SU-DHL-6 (cell line): ENCODE results near the gene ESRP2.

Source experiments
- H2AFZ ChIP-seq: fragments of 200-600 bp; sonication (generic); 2 replicates; pipeline ENCODE4 v1.6.1; 2014; ENCODE audit warnings: low read depth, mild to moderate bottlenecking, moderate library complexity, mixed read lengths, antibody characterized with exemption, low read length; ENCODE audit not compliant: severe bottlenecking
- H3F3A ChIP-seq: fragments of 200-600 bp; shearing (Covaris generic); 2 replicates; pipeline ENCODE4 v1.6.0; 2016; ENCODE audit warnings: antibody characterized with exemption, mild to moderate bottlenecking; ENCODE audit not compliant: insufficient read depth
- H3K27ac ChIP-seq: fragments of 200-600 bp; sonication (generic); 2 replicates; pipeline ENCODE4 v1.5.1; 2016; ENCODE audit warnings: low read depth, mild to moderate bottlenecking, low read length, moderate library complexity, mixed read lengths
- H3K27me3 ChIP-seq: fragments of 200-600 bp; sonication (generic), shearing (Covaris generic); 2 replicates; pipeline ENCODE4 v1.6.0; 2014; ENCODE audit warnings: mild to moderate bottlenecking, low read length
- H3K36me3 ChIP-seq: fragments of 200-600 bp; sonication (generic); 2 replicates; pipeline ENCODE4 v1.6.1; 2014; ENCODE audit warnings: mild to moderate bottlenecking, low read length, mixed read lengths
- H3K4me2 ChIP-seq: fragments of 300-600, 200-600 bp; shearing (Covaris generic), sonication (generic); 2 replicates; pipeline ENCODE4 v1.6.0; 2014; ENCODE audit warnings: low read length, low read depth, mild to moderate bottlenecking; ENCODE audit not compliant: poor library complexity, severe bottlenecking
- H3K4me3 ChIP-seq: fragments of 200-600 bp; sonication (generic); 2 replicates; pipeline ENCODE4 v1.5.1; 2014; ENCODE audit warnings: antibody characterized with exemption, low read length, mild to moderate bottlenecking, mixed read lengths; ENCODE audit not compliant: insufficient read depth, poor library complexity, severe bottlenecking
- H3K79me2 ChIP-seq: fragments of 200-600 bp; sonication (generic); 2 replicates; pipeline ENCODE4 v1.6.1; 2014; ENCODE audit warnings: mild to moderate bottlenecking, low read length, moderate library complexity; ENCODE audit not compliant: insufficient read depth
- H3K9ac ChIP-seq: fragments of 200-600 bp; sonication (generic); 2 replicates; pipeline ENCODE4 v1.7.0; 2014; ENCODE audit warnings: mild to moderate bottlenecking, low read length
- H3K9me2 ChIP-seq: fragments of 200-600 bp; sonication (generic); replicated peaks from 2 replicates; pipeline ENCODE4 v1.6.1; 2014; ENCODE audit warnings: low read length; ENCODE audit not compliant: insufficient read depth
- H3K9me3 ChIP-seq: fragments of 200-600 bp; sonication (generic); 2 replicates; pipeline ENCODE4 v1.6.1; 2014; ENCODE audit warnings: low read length, mixed read lengths; ENCODE audit not compliant: insufficient read depth
- H4K20me1 ChIP-seq: fragments of 200-600 bp; sonication (generic); 2 replicates; pipeline ENCODE4 v1.6.1; 2014; ENCODE audit warnings: low read depth, mild to moderate bottlenecking, antibody characterized with exemption, low read length, moderate library complexity, mixed read lengths
- EZH2phosphoT487 ChIP-seq: fragments of 200-600 bp; sonication (generic), shearing (Covaris generic); conservative IDR thresholded peaks from 2 replicates; pipeline ENCODE4 v1.6.1; 2018; ENCODE audit warnings: mild to moderate bottlenecking, antibody characterized with exemption, low read length, moderate library complexity, mixed read lengths
- TF ChIP-seq, protein P1 (sequence below): fragments of 200-600 bp; sonication (generic); IDR thresholded peaks from one replicate; pipeline ENCODE4 v1.5.1; 2017; ENCODE audit warnings: antibody characterized with exemption, mild to moderate bottlenecking, low read length, moderate library complexity; ENCODE audit not compliant: insufficient read depth, poor library complexity, severe bottlenecking

The ESRP2 gene

DNA sequence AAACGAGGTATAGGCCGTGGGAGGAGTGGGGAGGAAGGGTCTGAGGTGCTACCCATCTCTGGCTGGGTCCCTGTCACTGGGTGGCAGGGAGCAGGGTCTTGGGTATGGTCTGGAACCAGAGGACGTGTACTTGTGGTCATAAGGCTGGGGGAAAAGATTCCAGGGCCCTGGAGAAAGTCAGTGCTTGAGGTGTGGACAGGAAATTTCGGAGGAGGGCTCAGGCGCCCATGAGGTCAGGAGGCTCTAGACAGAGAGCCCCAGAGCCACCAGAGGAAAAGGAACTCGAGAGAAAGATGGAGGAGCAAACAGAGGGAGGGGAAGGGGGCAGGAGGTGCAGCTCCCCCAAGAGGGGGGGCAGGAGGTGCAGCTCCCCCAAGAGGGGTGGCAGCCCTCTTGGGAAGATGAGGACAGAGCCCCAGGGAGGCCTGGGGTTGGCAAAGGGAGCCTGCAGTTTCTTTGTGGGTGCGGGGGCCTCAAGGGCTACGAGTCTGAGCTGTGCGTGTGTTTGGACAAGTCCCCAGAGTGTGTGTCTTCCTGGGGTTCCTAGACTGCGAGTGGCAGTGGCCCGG is 27.7 kb upstream of the ESRP2 start:
- H4K20me1 ChIP-seq: no peaks in the 10 kb centered on the region
- peak overlapping the region; percentile 80 for H3K27ac ChIP-seq
- peaks cover 4% of the 10 kb centered on the region; the same call in 1 of the 2 replicates for H3F3A ChIP-seq
- TF ChIP-seq, protein P1, sequence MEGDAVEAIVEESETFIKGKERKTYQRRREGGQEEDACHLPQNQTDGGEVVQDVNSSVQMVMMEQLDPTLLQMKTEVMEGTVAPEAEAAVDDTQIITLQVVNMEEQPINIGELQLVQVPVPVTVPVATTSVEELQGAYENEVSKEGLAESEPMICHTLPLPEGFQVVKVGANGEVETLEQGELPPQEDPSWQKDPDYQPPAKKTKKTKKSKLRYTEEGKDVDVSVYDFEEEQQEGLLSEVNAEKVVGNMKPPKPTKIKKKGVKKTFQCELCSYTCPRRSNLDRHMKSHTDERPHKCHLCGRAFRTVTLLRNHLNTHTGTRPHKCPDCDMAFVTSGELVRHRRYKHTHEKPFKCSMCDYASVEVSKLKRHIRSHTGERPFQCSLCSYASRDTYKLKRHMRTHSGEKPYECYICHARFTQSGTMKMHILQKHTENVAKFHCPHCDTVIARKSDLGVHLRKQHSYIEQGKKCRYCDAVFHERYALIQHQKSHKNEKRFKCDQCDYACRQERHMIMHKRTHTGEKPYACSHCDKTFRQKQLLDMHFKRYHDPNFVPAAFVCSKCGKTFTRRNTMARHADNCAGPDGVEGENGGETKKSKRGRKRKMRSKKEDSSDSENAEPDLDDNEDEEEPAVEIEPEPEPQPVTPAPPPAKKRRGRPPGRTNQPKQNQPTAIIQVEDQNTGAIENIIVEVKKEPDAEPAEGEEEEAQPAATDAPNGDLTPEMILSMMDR: no peak
- TF ChIP-seq EZH2phosphoT487: no peak
- peak overlapping the region; percentile 86 for H3K4me2 ChIP-seq
- no peaks in the 10 kb centered on the region for H3K36me3 ChIP-seq
- no peaks in the 10 kb centered on the region for H3K9me3 ChIP-seq
- H2AFZ ChIP-seq: peak overlapping the region; percentile 0
- H3K27me3 ChIP-seq: no peaks in the 10 kb centered on the region
- peak overlapping the region; percentile 93 for H3K9ac ChIP-seq
- no peaks in the 10 kb centered on the region for H3K9me2 ChIP-seq
- H3K79me2 ChIP-seq: peaks cover 42% of the 10 kb centered on the region
- H3K4me3 ChIP-seq: peak overlapping the region; percentile 88

- no peak overlapping the region for H3K27ac ChIP-seq
- no peaks in the 10 kb centered on the region for H3K9me2 ChIP-seq
- H3K4me3 ChIP-seq: no peak overlapping the region
- peaks cover 8% of the 10 kb centered on the region; the same call in 1 of the 2 replicates for H3F3A ChIP-seq
- TF ChIP-seq, protein P1: no peak
- no peak for TF ChIP-seq EZH2phosphoT487
- H3K27me3 ChIP-seq: no peaks in the 10 kb centered on the region
- H3K36me3 ChIP-seq: no peaks in the 10 kb centered on the region
- no peaks in the 10 kb centered on the region for H4K20me1 ChIP-seq
- no peak overlapping the region for H3K4me2 ChIP-seq
- H2AFZ ChIP-seq: no peak overlapping the region
- no peaks in the 10 kb centered on the region for H3K9me3 ChIP-seq
- no peaks in the 10 kb centered on the region; the same call in 1 of the 2 replicates for H3K79me2 ChIP-seq
- no peak overlapping the region for H3K9ac ChIP-seq
Measured at GRCh38 chr16:68259007-68259825, 23.3 kb upstream of the ESRP2 start.

DNA sequence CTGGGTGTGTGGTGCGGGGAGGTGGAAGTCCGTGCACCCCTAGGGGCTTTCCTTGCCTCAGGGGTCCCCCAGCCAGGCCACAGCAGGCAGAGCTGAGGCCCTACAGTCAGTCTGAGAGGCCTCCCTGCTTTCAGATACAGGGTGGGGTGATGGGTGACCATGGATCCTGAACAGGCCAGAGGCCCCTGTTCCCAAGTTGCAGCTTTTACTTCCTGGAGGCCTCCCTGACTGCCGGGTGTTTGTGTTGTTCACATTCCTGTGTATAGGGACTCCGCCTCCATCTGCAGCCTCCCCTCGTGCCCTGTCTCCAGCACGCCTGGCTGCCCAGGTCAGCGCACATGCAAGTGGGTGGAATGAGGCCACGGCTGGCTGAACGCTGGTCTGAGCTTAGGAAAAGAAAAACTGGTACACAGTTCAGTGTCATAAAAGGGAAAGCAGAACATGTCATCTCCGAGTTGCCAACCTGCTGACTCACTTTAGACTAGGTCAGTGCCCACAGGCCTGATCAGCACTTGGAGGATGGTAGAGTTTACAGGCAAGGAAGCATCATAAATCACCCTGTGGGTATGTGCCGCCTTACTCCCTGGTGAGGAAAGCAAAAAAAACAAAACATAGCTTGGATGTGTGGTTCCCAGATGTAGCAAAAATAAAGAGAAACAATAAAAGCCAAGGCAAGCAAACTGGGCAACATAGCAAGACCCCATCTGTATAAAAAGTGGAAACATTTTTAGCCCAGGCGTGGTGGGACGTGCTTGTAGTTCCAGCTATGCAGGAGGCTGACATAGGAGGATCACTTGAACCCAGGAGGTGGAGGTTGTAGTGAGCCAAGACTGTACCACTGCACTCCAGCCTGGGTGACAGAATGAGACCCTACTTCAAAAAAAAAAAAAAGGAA is 22.2 kb upstream of the ESRP2 start:
- Histone ChIP-seq H3K79me2 (no peaks in the 10 kb centered on the region), H3F3A (peaks cover 8% of the 10 kb centered on the region; the same call in 1 of the 2 replicates), H3K9me3 (no peaks in the 10 kb centered on the region), H3K36me3 (no peaks in the 10 kb centered on the region), H3K4me3 (no peak overlapping the region), H3K9ac (peak overlapping the region; percentile 48), H3K9me2 (no peaks in the 10 kb centered on the region), H3K27me3 (no peaks in the 10 kb centered on the region), H4K20me1 (no peaks in the 10 kb centered on the region), H3K4me2 (peak overlapping the region; percentile 49), H3K27ac (peak overlapping the region; percentile 92), H2AFZ (no peak overlapping the region)
- TF ChIP-seq, protein P1: no peak
- no peak for TF ChIP-seq EZH2phosphoT487
